Liver (tissue), 9 donors: ENCODE data around the gene OR2AT4. TPM values are rescaled to one million over a fixed set of nuclear protein-coding genes. Genes with fewer than 3 reads are reported as not detected.

Experiments used
- DNase-seq: peaks from one replicate; pipeline ENCODE4 v3.0.0-alpha.2; 2017; ENCODE audit warnings: low spot score
- H3K27ac ChIP-seq, 2 donors: one replicate each; pipeline ENCODE4 v1.7.0; 2013; ENCODE audit warnings: inconsistent platforms in 2 of 2, low read length in 2 of 2, control low read depth in 1 of 2, low read depth in 1 of 2, mild to moderate bottlenecking in 1 of 2
- H3K27me3 ChIP-seq, 4 donors: one replicate each; pipeline versions ENCODE4 v1.6.1 to v1.7.0; 2013; ENCODE audit warnings: low read length in 3 of 4, inconsistent platforms in 1 of 4, mild to moderate bottlenecking in 1 of 4, moderate library complexity in 1 of 4; ENCODE audit not compliant: control insufficient read depth in 4 of 4, insufficient read depth in 4 of 4
- H3K36me3 ChIP-seq, 4 donors: one replicate each; pipeline versions ENCODE4 v1.6.1 to v1.7.0; 2013; ENCODE audit warnings: low read length in 3 of 4, mild to moderate bottlenecking in 3 of 4, low read depth in 1 of 4, moderate library complexity in 1 of 4; ENCODE audit not compliant: control insufficient read depth in 4 of 4, insufficient read depth in 3 of 4
- H3K4me1 ChIP-seq, 4 donors: one replicate each; pipeline versions ENCODE4 v1.6.1 to v1.7.0; 2013; ENCODE audit warnings: low read length in 3 of 4, mild to moderate bottlenecking in 3 of 4, moderate library complexity in 1 of 4; ENCODE audit not compliant: control insufficient read depth in 4 of 4, insufficient read depth in 4 of 4
- H3K4me3 ChIP-seq, 3 donors: one replicate each; pipeline versions ENCODE4 v1.6.1 to v1.7.0; 2013; ENCODE audit warnings: low read length in 3 of 3, control low read depth in 1 of 3, low read depth in 1 of 3, mild to moderate bottlenecking in 1 of 3
- H3K9ac ChIP-seq, 2 donors: one replicate each; pipeline ENCODE4 v1.7.0; 2013; ENCODE audit warnings: low read length in 2 of 2, mild to moderate bottlenecking in 2 of 2, moderate library complexity in 2 of 2, control low read depth in 1 of 2, low read depth in 1 of 2
- H3K9me3 ChIP-seq, 4 donors: one replicate each; pipeline versions ENCODE4 v1.6.1 to v1.7.0; 2013; ENCODE audit warnings: low read length in 3 of 4; ENCODE audit not compliant: control insufficient read depth in 4 of 4
- ATF3 ChIP-seq: IDR thresholded peaks from 2 replicates; pipeline ENCODE4 v1.6.1; 2016; ENCODE audit warnings: antibody characterized with exemption
- CTCF ChIP-seq: fragments of 150-350 bp; IDR thresholded peaks from 2 replicates; pipeline ENCODE4 v1.5.1; 2017; ENCODE audit warnings: improper control_type of control experiment, low read depth, low read length; ENCODE audit not compliant: missing input control
- EGR1 ChIP-seq, 2 donors: IDR thresholded peaks; 2 replicates each; pipeline ENCODE4 v1.6.1; 2016 to 2018; ENCODE audit warnings: antibody characterized with exemption in 2 of 2, low read depth in 2 of 2
- FOXA1 ChIP-seq: IDR thresholded peaks from 2 replicates; pipeline ENCODE4 v1.6.1; 2016; ENCODE audit warnings: antibody characterized with exemption
- FOXA2 ChIP-seq: IDR thresholded peaks from 2 replicates; pipeline ENCODE4 v1.6.1; 2016; ENCODE audit warnings: antibody characterized with exemption
- GABPA ChIP-seq, 2 donors: IDR thresholded peaks in 1 of 2; conservative IDR thresholded peaks in 1 of 2; 2 replicates each; pipeline ENCODE4 v1.6.1; 2016; ENCODE audit warnings: antibody characterized with exemption in 2 of 2, mild to moderate bottlenecking in 1 of 2, moderate library complexity in 1 of 2
- HNF4A ChIP-seq, 2 donors: conservative IDR thresholded peaks; 2 replicates each; pipeline ENCODE4 v1.6.1; 2016; ENCODE audit warnings: antibody characterized with exemption in 2 of 2, mild to moderate bottlenecking in 2 of 2
- HNF4G ChIP-seq: IDR thresholded peaks from 2 replicates; pipeline ENCODE4 v1.6.1; 2016; ENCODE audit warnings: antibody characterized with exemption
- JUND ChIP-seq, 2 donors: IDR thresholded peaks; 2 replicates each; pipeline ENCODE4 v1.6.1; 2016; ENCODE audit warnings: antibody characterized with exemption in 2 of 2
- MAX ChIP-seq: IDR thresholded peaks from 2 replicates; pipeline ENCODE4 v1.6.1; 2016; ENCODE audit warnings: antibody characterized with exemption
- NR2F2 ChIP-seq: IDR thresholded peaks from 2 replicates; pipeline ENCODE4 v1.6.1; 2016; ENCODE audit warnings: antibody characterized with exemption
- RAD21 ChIP-seq, 2 donors: IDR thresholded peaks; 2 replicates each; pipeline ENCODE4 v1.6.1; 2016; ENCODE audit warnings: antibody characterized with exemption in 2 of 2, mild to moderate bottlenecking in 2 of 2
- REST ChIP-seq: IDR thresholded peaks from 2 replicates; pipeline ENCODE4 v1.6.1; 2016; ENCODE audit warnings: antibody characterized with exemption, mild to moderate bottlenecking
- RXRA ChIP-seq, 2 donors: IDR thresholded peaks; 2 replicates each; pipeline ENCODE4 v1.6.1; 2017 to 2018; ENCODE audit warnings: antibody characterized with exemption in 2 of 2, mild to moderate bottlenecking in 1 of 2
- SP1 ChIP-seq: IDR thresholded peaks from 2 replicates; pipeline ENCODE4 v1.6.1; 2018; ENCODE audit warnings: antibody characterized with exemption, mild to moderate bottlenecking
- YY1 ChIP-seq: IDR thresholded peaks from 2 replicates; pipeline ENCODE4 v1.6.1; 2016; ENCODE audit warnings: antibody characterized with exemption, mild to moderate bottlenecking
- ZBTB33 ChIP-seq: IDR thresholded peaks from 2 replicates; pipeline ENCODE4 v1.6.1; 2016; ENCODE audit warnings: antibody characterized with exemption
- WGBS: extraction: QIAGEN DNeasy Blood & Tissue Kit; methylation state at CpG from one replicate; pipeline ENCODE4 v1.1.7; 2013; 5-methylcytosine and 5-hydroxymethylcytosine counted together
- polyA plus RNA-seq, 2 donors: library from polyadenylated mRNA; stranded (reverse) in 1 of 2; unstranded in 1 of 2; fragments of 200-250 nt in 1 of 2; fragments of >200 nt in 1 of 2; fragmentation: Nextera tagmentation in 1 of 2; extraction: Ambion mirVana in 1 of 2; gene quantifications; one replicate each; pipeline versions ENCODE4 v1.2.1 to v1.2.3, GENCODE V29; 2013 to 2015
- total RNA-seq, 2 donors: library from RNA; depleted of rRNA; stranded (reverse); fragments of >200 nt; gene quantifications; one replicate each; pipeline ENCODE4 v1.2.3, GENCODE V29; 2014
- donor health status: healthy.
- donor health status: healthy.
- donor health status: healthy.
- donor health status: healthy.
- donor health status: healthy.

OR2AT4 gene
- total and polyA plus RNA-seq, 4 donors = not detected

GRCh38 chr11:75087319-75088305 is 9.1 kb downstream of the OR2AT4 start:
- no peak overlapping the region for H3K27ac ChIP-seq
- no peaks in the 10 kb centered on the region for H3K4me1 ChIP-seq
- WGBS = 84% methylated on average over 7 of the region's 7 CpGs
- H3K36me3 ChIP-seq = no peaks in the 10 kb centered on the region
- DNase-seq = no peak
- peaks cover 0 to 10% (median 3%) of the 10 kb centered on the region in 4 donors for H3K9me3 ChIP-seq
- no peak overlapping the region for H3K9ac ChIP-seq
- no peak for TF ChIP-seq NR2F2
- TF ChIP-seq FOXA1 = no peak
- no peak for TF ChIP-seq RXRA (IDR thresholded peaks at IDR 0.05)
- no peak for TF ChIP-seq SP1
- no peak for TF ChIP-seq HNF4A (conservative IDR thresholded peaks at IDR 0.05)
- TF ChIP-seq REST = no peak
- TF ChIP-seq GABPA (IDR thresholded peaks at IDR 0.05 in 1 of 2, conservative IDR thresholded peaks at IDR 0.05 in 1 of 2) = no peak
- TF ChIP-seq JUND (IDR thresholded peaks at IDR 0.05) = no peak
- no peak for TF ChIP-seq FOXA2
- TF ChIP-seq ATF3 = no peak
- TF ChIP-seq EGR1 (IDR thresholded peaks at IDR 0.05; ENCODE audit: low read depth in 2 of 2) = no peak
- TF ChIP-seq CTCF = no peak
- TF ChIP-seq RAD21 (IDR thresholded peaks at IDR 0.05) = no peak
- TF ChIP-seq YY1 = no peak
- H3K27me3 ChIP-seq = no peaks in the 10 kb centered on the region
- H3K4me3 ChIP-seq = no peak overlapping the region

GRCh38 chr11:75084883-75085282 is 11.8 kb downstream of the OR2AT4 start:
- H3K9ac ChIP-seq = no peak overlapping the region
- DNase-seq = no peak
- 87% methylated on average over 1 of the region's 1 CpG for WGBS
- H3K27me3 ChIP-seq = no peaks in the 10 kb centered on the region
- no peak for TF ChIP-seq FOXA1
- no peak for TF ChIP-seq HNF4G
- TF ChIP-seq NR2F2 = no peak
- no peak for TF ChIP-seq MAX
- no peak for TF ChIP-seq RXRA (IDR thresholded peaks at IDR 0.05)
- no peak for TF ChIP-seq HNF4A (conservative IDR thresholded peaks at IDR 0.05)
- TF ChIP-seq ZBTB33 = no peak
- no peak for TF ChIP-seq REST
- TF ChIP-seq CTCF = no peak
- TF ChIP-seq RAD21 (IDR thresholded peaks at IDR 0.05) = no peak
- H3K4me1 ChIP-seq = no peaks in the 10 kb centered on the region
- H3K27ac ChIP-seq = no peak overlapping the region
- no peaks in the 10 kb centered on the region for H3K9me3 ChIP-seq
- no peaks in the 10 kb centered on the region for H3K36me3 ChIP-seq
- H3K4me3 ChIP-seq = no peak overlapping the region
